DND-41 (cell line): Measurements from ENCODE around the gene TBPL1.

Experiments used
- ATAC-seq: fragments of 200-7000 bp; cut with Tn5 transposase; 3 replicates; pipeline ENCODE4 v1.9.1; 2021; ENCODE audit warnings: low read depth; ENCODE audit not compliant: insufficient read depth
- DNase-seq: peaks from one replicate; pipeline ENCODE4 v3.0.0-alpha.2; 2020
- H2AFZ ChIP-seq: 2 replicates; pipeline ENCODE4 v1.6.0; 2012; ENCODE audit warnings: low read depth, low read length
- H3K27ac ChIP-seq: 2 replicates; pipeline ENCODE4 v1.5.1; 2012; ENCODE audit warnings: low read length, inconsistent platforms
- H3K27me3 ChIP-seq: fragments of 200-600 bp; sonication (generic); 2 replicates; pipeline ENCODE4 v1.6.0; 2012; ENCODE audit warnings: low read length, mild to moderate bottlenecking, inconsistent platforms; ENCODE audit not compliant: insufficient read depth, poor library complexity
- H3K36me3 ChIP-seq: 2 replicates; pipeline ENCODE4 v1.5.1; 2012; ENCODE audit warnings: low read length, inconsistent platforms; ENCODE audit not compliant: insufficient read depth
- H3K4me1 ChIP-seq: 2 replicates; pipeline ENCODE4 v1.5.1; 2012; ENCODE audit warnings: mild to moderate bottlenecking, low read length; ENCODE audit not compliant: insufficient read depth
- H3K4me2 ChIP-seq: 2 replicates; pipeline ENCODE4 v1.6.0; 2012; ENCODE audit warnings: mild to moderate bottlenecking, moderate library complexity, low read length, inconsistent platforms; ENCODE audit not compliant: insufficient read depth
- H3K4me3 ChIP-seq, 2 experiments: fragments of 200-600 bp in 1 of 2; shearing (Covaris generic) in 1 of 2; 2 replicates each; pipeline ENCODE4 v1.5.1; 2012 to 2016; ENCODE audit warnings: inconsistent platforms in 2 of 2, low read length in 2 of 2, mild to moderate bottlenecking in 2 of 2, low read depth in 1 of 2, moderate library complexity in 1 of 2
- H3K79me2 ChIP-seq: 2 replicates; pipeline ENCODE4 v1.6.0; 2012; ENCODE audit warnings: low read length, inconsistent platforms; ENCODE audit not compliant: insufficient read depth
- H3K9ac ChIP-seq: 2 replicates; pipeline ENCODE4 v1.6.0; 2012; ENCODE audit warnings: low read depth, mild to moderate bottlenecking, inconsistent platforms, low read length, moderate library complexity
- H3K9me3 ChIP-seq: 2 replicates; pipeline ENCODE4 v1.5.1; 2012; ENCODE audit warnings: low read length, moderate library complexity, mild to moderate bottlenecking, inconsistent platforms; ENCODE audit not compliant: insufficient read depth, severe bottlenecking
- H4K20me1 ChIP-seq: 2 replicates; pipeline ENCODE4 v1.6.0; 2012; ENCODE audit warnings: low read length; ENCODE audit not compliant: insufficient read depth
- EZH2 ChIP-seq: IDR thresholded peaks from 3 replicates; pipeline ENCODE4 v1.6.1; 2012; ENCODE audit warnings: borderline replicate concordance, low read depth, mild to moderate bottlenecking, moderate library complexity, low read length, inconsistent platforms; ENCODE audit not compliant: severe bottlenecking
- TF ChIP-seq, protein P1 (sequence below): IDR thresholded peaks from 2 replicates; pipeline ENCODE4 v1.5.1; 2012; ENCODE audit warnings: borderline replicate concordance, low read length, moderate library complexity, mild to moderate bottlenecking; ENCODE audit not compliant: poor library complexity, severe bottlenecking; ENCODE audit errors: extremely low read depth

The TBPL1 gene

DNA sequence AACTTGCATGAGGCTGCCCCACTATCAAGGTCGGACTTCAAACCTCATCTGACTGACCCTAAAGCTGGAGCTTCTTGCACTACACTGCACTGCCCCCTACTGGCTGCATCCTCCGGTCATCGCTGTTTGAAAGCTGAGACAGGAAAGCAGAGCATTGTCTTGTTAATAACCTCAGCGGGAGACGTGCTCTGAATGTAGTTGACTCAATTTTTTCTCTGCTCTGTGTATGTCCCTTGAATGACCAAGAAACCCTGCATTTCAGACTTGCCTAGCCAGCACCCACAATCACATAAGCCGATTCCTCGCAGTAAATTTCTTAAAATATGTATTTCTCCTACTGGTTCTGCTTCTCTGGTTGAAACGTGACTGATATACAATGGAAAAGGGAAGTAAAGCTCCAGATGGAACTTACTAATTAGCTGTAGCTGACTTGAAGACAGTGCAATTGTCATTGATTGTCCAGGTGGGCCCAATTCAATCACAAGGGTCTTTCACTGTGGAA, 36.3 kb upstream of the TBPL1 start:
- no peak overlapping the region for H3K27ac ChIP-seq

DNA sequence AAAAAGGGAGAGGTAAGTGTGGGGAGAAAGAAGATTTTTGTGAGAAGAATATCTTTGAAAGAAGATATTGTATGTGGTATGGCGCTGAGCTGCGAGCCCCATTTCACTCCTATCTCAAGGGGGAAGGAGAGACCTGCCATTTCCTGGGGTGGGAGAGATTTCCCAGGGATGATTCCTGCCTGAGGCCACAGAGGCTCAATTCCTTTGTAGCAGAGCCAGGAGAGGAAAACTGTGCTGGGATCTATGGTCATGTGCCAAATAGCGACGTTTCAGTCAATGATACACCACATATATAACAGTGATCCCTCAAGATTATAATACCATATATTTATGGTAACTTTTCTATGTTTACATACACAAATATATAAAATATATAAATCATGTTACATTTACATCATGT, 35.2 kb upstream of the TBPL1 start:
- no peaks in the 10 kb centered on the region for H3K4me1 ChIP-seq
- peaks cover 3% of the 10 kb centered on the region for H3K27me3 ChIP-seq
- no peaks in the 10 kb centered on the region for H3K9me3 ChIP-seq
- H3K4me3 ChIP-seq: no peak overlapping the region
- H4K20me1 ChIP-seq: no peaks in the 10 kb centered on the region
- H3K36me3 ChIP-seq: no peaks in the 10 kb centered on the region
- H2AFZ ChIP-seq: no peak overlapping the region
- no peak for ATAC-seq
- no peak overlapping the region for H3K27ac ChIP-seq
- no peak for DNase-seq
- no peak overlapping the region for H3K9ac ChIP-seq
- TF ChIP-seq EZH2: no peak
- TF ChIP-seq, protein P1, sequence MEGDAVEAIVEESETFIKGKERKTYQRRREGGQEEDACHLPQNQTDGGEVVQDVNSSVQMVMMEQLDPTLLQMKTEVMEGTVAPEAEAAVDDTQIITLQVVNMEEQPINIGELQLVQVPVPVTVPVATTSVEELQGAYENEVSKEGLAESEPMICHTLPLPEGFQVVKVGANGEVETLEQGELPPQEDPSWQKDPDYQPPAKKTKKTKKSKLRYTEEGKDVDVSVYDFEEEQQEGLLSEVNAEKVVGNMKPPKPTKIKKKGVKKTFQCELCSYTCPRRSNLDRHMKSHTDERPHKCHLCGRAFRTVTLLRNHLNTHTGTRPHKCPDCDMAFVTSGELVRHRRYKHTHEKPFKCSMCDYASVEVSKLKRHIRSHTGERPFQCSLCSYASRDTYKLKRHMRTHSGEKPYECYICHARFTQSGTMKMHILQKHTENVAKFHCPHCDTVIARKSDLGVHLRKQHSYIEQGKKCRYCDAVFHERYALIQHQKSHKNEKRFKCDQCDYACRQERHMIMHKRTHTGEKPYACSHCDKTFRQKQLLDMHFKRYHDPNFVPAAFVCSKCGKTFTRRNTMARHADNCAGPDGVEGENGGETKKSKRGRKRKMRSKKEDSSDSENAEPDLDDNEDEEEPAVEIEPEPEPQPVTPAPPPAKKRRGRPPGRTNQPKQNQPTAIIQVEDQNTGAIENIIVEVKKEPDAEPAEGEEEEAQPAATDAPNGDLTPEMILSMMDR: no peak
- H3K79me2 ChIP-seq: no peaks in the 10 kb centered on the region
- no peak overlapping the region for H3K4me2 ChIP-seq

More for the DNA sequence above, 36.3 kb upstream of the TBPL1 start:
- TF ChIP-seq EZH2: no peak
- TF ChIP-seq, protein P1: peak; percentile 91
- Histone ChIP-seq H3K36me3 (no peaks in the 10 kb centered on the region), H3K4me1 (no peaks in the 10 kb centered on the region), H3K4me3 (no peak overlapping the region), H3K27me3 (peaks cover 6% of the 10 kb centered on the region), H3K9me3 (no peaks in the 10 kb centered on the region), H3K9ac (no peak overlapping the region), H3K79me2 (no peaks in the 10 kb centered on the region), H3K4me2 (no peak overlapping the region), H2AFZ (no peak overlapping the region), H4K20me1 (no peaks in the 10 kb centered on the region)
- ATAC-seq (peak; percentile 67), DNase-seq (peak; percentile 63)

DNA sequence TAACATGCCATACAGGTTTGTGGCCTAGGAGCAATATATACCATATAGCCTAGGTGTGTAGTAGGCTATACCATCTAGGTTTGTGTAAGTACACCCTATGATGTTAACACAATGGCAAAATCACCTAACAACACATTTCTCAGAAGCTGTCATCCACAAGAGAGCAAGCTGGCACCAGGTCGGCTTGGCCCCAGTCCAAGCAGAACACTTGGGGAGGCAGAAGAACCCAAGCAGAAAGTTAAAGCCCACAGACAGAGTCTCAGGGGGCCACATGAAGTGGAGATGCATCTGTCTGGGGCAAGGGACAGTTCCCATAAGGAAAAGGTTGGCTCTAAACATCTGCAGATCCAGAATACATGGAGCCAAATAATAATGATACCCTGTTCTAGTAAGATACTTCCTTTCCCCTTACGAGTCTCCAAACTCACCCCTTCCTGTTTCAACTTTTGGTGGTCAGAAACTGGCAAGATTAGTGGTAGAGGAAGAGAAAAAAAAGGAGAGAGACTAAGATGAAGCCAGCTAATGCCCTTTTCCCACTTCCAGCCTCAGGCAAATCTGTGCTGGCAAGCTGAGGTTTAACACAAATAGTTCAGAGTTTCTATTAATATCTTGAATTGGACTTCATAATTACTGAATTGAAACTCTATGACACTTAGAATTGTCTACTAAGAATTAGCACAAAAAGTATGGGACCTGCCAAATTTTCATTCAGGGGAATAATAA, 34.7 kb upstream of the TBPL1 start:
- Histone ChIP-seq H3K9ac (no peak overlapping the region), H3K27me3 (peaks cover 3% of the 10 kb centered on the region)
- no peak for TF ChIP-seq EZH2
- TF ChIP-seq, protein P1: no peak

More for the DNA sequence above, 34.7 kb upstream of the TBPL1 start:
- Histone ChIP-seq H3K9me3 (no peaks in the 10 kb centered on the region), H3K4me2 (no peak overlapping the region), H2AFZ (no peak overlapping the region), H3K4me1 (no peaks in the 10 kb centered on the region), H3K27ac (no peak overlapping the region), H3K4me3 (no peak overlapping the region), H4K20me1 (no peaks in the 10 kb centered on the region), H3K36me3 (no peaks in the 10 kb centered on the region), H3K79me2 (no peaks in the 10 kb centered on the region)
- DNase-seq: no peak
- ATAC-seq: no peak
